ENCODE data around the gene LAMB2.

LAMB2 gene

GRCh38 chr3:49161808-49162530 lies 29.1 kb upstream of the LAMB2 start:
- DNase-seq (ENCODE audit: insufficient read length, low spot score) (no peak), FAIRE-seq (no peak)
- TF ChIP-seq POLR2AphosphoS5 (IDR thresholded peaks at IDR 0.05; ENCODE audit: low read depth, low read length) (no peak), POU2F2 (IDR thresholded peaks at IDR 0.05; ENCODE audit: low read depth, low read length) (peak; percentile 19; the same call in 1 of the 2 replicates)

GRCh38 chr3:49161197-49161596 lies 28.3 kb upstream of the LAMB2 start:
- no peak for FAIRE-seq
- DNase-seq (ENCODE audit: insufficient read length, low spot score), result no peak
- TF ChIP-seq POLR2A (IDR thresholded peaks at IDR 0.05; ENCODE audit: low read depth, low read length) (no peak), PAX5 (IDR thresholded peaks at IDR 0.05; ENCODE audit: insufficient read depth, low read length, severe bottlenecking) (no peak), SPI1 (IDR thresholded peaks at IDR 0.05; ENCODE audit: low read depth, low read length) (no peak), TAF1 (IDR thresholded peaks at IDR 0.05; ENCODE audit: low read depth, low read length) (no peak), POLR2AphosphoS5 (IDR thresholded peaks at IDR 0.05; ENCODE audit: low read depth, low read length) (no peak), POU2F2 (IDR thresholded peaks at IDR 0.05; ENCODE audit: low read depth, low read length) (no peak)

GRCh38 chr3:49158792-49159191 lies 25.9 kb upstream of the LAMB2 start:
- FAIRE-seq, result peak; percentile 9
- TF ChIP-seq SPI1 (IDR thresholded peaks at IDR 0.05; ENCODE audit: low read depth, low read length) (no peak), POLR2AphosphoS5 (IDR thresholded peaks at IDR 0.05; ENCODE audit: low read depth, low read length) (no peak), PAX5 (IDR thresholded peaks at IDR 0.05; ENCODE audit: insufficient read depth, low read length, severe bottlenecking) (no peak), POU2F2 (IDR thresholded peaks at IDR 0.05; ENCODE audit: low read depth, low read length) (no peak), TAF1 (IDR thresholded peaks at IDR 0.05; ENCODE audit: low read depth, low read length) (no peak), POLR2A (IDR thresholded peaks at IDR 0.05; ENCODE audit: low read depth, low read length) (no peak)
- DNase-seq (ENCODE audit: insufficient read length, low spot score), result no peak

GRCh38 chr3:49158103-49158709 lies 25.4 kb upstream of the LAMB2 start:
- FAIRE-seq, result peak; percentile 51
- DNase-seq (ENCODE audit: insufficient read length, low spot score), result no peak
- no peak for TF ChIP-seq TAF1 (IDR thresholded peaks at IDR 0.05; ENCODE audit: low read depth, low read length)
- no peak for TF ChIP-seq SPI1 (IDR thresholded peaks at IDR 0.05; ENCODE audit: low read depth, low read length)
- TF ChIP-seq POLR2A (IDR thresholded peaks at IDR 0.05; ENCODE audit: low read depth, low read length), result no peak
- no peak for TF ChIP-seq POU2F2 (IDR thresholded peaks at IDR 0.05; ENCODE audit: low read depth, low read length)
- TF ChIP-seq PAX5 (IDR thresholded peaks at IDR 0.05; ENCODE audit: insufficient read depth, low read length, severe bottlenecking), result no peak
- no peak for TF ChIP-seq POLR2AphosphoS5 (IDR thresholded peaks at IDR 0.05; ENCODE audit: low read depth, low read length)

GRCh38 chr3:49157289-49157688 lies 24.4 kb upstream of the LAMB2 start:
- TF ChIP-seq POLR2A (IDR thresholded peaks at IDR 0.05; ENCODE audit: low read depth, low read length) (no peak), PAX5 (IDR thresholded peaks at IDR 0.05; ENCODE audit: insufficient read depth, low read length, severe bottlenecking) (no peak), SPI1 (IDR thresholded peaks at IDR 0.05; ENCODE audit: low read depth, low read length) (no peak), TAF1 (IDR thresholded peaks at IDR 0.05; ENCODE audit: low read depth, low read length) (no peak), POLR2AphosphoS5 (IDR thresholded peaks at IDR 0.05; ENCODE audit: low read depth, low read length) (no peak), POU2F2 (IDR thresholded peaks at IDR 0.05; ENCODE audit: low read depth, low read length) (no peak)
- FAIRE-seq, result no peak
- DNase-seq (ENCODE audit: insufficient read length, low spot score), result no peak

GRCh38 chr3:49153349-49153912 lies 20.6 kb upstream of the LAMB2 start:
- TF ChIP-seq POLR2A (IDR thresholded peaks at IDR 0.05; ENCODE audit: low read depth, low read length), result no peak
- no peak for TF ChIP-seq POU2F2 (IDR thresholded peaks at IDR 0.05; ENCODE audit: low read depth, low read length)
- TF ChIP-seq POLR2AphosphoS5 (IDR thresholded peaks at IDR 0.05; ENCODE audit: low read depth, low read length), result no peak
- no peak for TF ChIP-seq SPI1 (IDR thresholded peaks at IDR 0.05; ENCODE audit: low read depth, low read length)
- TF ChIP-seq PAX5 (IDR thresholded peaks at IDR 0.05; ENCODE audit: insufficient read depth, low read length, severe bottlenecking), result no peak
- no peak for TF ChIP-seq TAF1 (IDR thresholded peaks at IDR 0.05; ENCODE audit: low read depth, low read length)
- DNase-seq (ENCODE audit: insufficient read length, low spot score) (no peak), FAIRE-seq (no peak)

- FAIRE-seq (no peak), DNase-seq (ENCODE audit: insufficient read length, low spot score) (no peak)
- TF ChIP-seq SPI1 (IDR thresholded peaks at IDR 0.05; ENCODE audit: low read depth, low read length) (no peak), POLR2A (IDR thresholded peaks at IDR 0.05; ENCODE audit: low read depth, low read length) (no peak), POU2F2 (IDR thresholded peaks at IDR 0.05; ENCODE audit: low read depth, low read length) (no peak), PAX5 (IDR thresholded peaks at IDR 0.05; ENCODE audit: insufficient read depth, low read length, severe bottlenecking) (no peak), TAF1 (IDR thresholded peaks at IDR 0.05; ENCODE audit: low read depth, low read length) (no peak), POLR2AphosphoS5 (IDR thresholded peaks at IDR 0.05; ENCODE audit: low read depth, low read length) (no peak)
These were observed 18.8 kb upstream of the LAMB2 start for GRCh38 chr3:49151610-49152009.

- TF ChIP-seq POLR2AphosphoS5 (IDR thresholded peaks at IDR 0.05; ENCODE audit: low read depth, low read length) (no peak), SPI1 (IDR thresholded peaks at IDR 0.05; ENCODE audit: low read depth, low read length) (no peak), TAF1 (IDR thresholded peaks at IDR 0.05; ENCODE audit: low read depth, low read length) (no peak), POLR2A (IDR thresholded peaks at IDR 0.05; ENCODE audit: low read depth, low read length) (no peak), POU2F2 (IDR thresholded peaks at IDR 0.05; ENCODE audit: low read depth, low read length) (no peak), PAX5 (IDR thresholded peaks at IDR 0.05; ENCODE audit: insufficient read depth, low read length, severe bottlenecking) (no peak)
- DNase-seq (ENCODE audit: insufficient read length, low spot score), result no peak
- FAIRE-seq, result no peak
These were observed 15.3 kb upstream of the LAMB2 start for GRCh38 chr3:49148159-49148558.

- TF ChIP-seq TAF1 (IDR thresholded peaks at IDR 0.05; ENCODE audit: low read depth, low read length) (no peak), SPI1 (IDR thresholded peaks at IDR 0.05; ENCODE audit: low read depth, low read length) (no peak), PAX5 (IDR thresholded peaks at IDR 0.05; ENCODE audit: insufficient read depth, low read length, severe bottlenecking) (no peak), POLR2AphosphoS5 (IDR thresholded peaks at IDR 0.05; ENCODE audit: low read depth, low read length) (no peak), POU2F2 (IDR thresholded peaks at IDR 0.05; ENCODE audit: low read depth, low read length) (no peak)
- FAIRE-seq (no peak), DNase-seq (ENCODE audit: insufficient read length, low spot score) (no peak)
These were observed 7.2 kb upstream of the LAMB2 start for GRCh38 chr3:49140080-49140479.

Data from GM12891 (cell line).